Esophagus squamous epithelium (tissue), 5 donors: ENCODE results near the gene CFAP99. TPM values are rescaled to one million over a fixed set of nuclear protein-coding genes. Genes with fewer than 3 reads are reported as not detected.

Source experiments
- DNase-seq: peaks from one replicate; lab custom pipeline; 2025; lab: John Stamatoyannopoulos, UW
- H3K27ac ChIP-seq, 4 donors: fragments of 200-600 bp; sonication (generic); one replicate each; pipeline ENCODE4 v1.5.1; 2016 to 2019; ENCODE audit warnings: mild to moderate bottlenecking in 1 of 4
- H3K27me3 ChIP-seq, 4 donors: fragments of 200-600 bp; sonication (generic); 1 replicate in 3 of 4; 2 replicates in 1 of 4; pipeline versions ENCODE4 v1.5.1 to v1.6.0; 2017 to 2021; ENCODE audit warnings: antibody characterized with exemption in 1 of 4
- H3K36me3 ChIP-seq, 3 donors: fragments of 200-600 bp; sonication (generic); one replicate each; pipeline ENCODE4 v1.5.1; 2016 to 2019
- H3K4me1 ChIP-seq, 3 donors: fragments of 200-600 bp; sonication (generic); one replicate each; pipeline ENCODE4 v1.5.1; 2017 to 2019
- H3K4me3 ChIP-seq, 4 donors: fragments of 200-600 bp; sonication (generic); 1 replicate in 3 of 4; 2 replicates in 1 of 4; pipeline ENCODE4 v1.5.1; 2016 to 2019; ENCODE audit warnings: mild to moderate bottlenecking in 2 of 4, moderate library complexity in 1 of 4
- H3K9me3 ChIP-seq, 3 donors: fragments of 200-600 bp; sonication (generic); one replicate each; pipeline ENCODE4 v1.5.1; 2016 to 2019
- CTCF ChIP-seq, 6 experiments: fragments of 450-650 bp in 4 of 6; fragments of 200-600 bp in 2 of 6; sonication (generic) in 2 of 6; IDR thresholded peaks; one replicate each; pipeline ENCODE4 v1.5.1; 2016 to 2019; ENCODE audit warnings: antibody characterized with exemption in 6 of 6, mild to moderate bottlenecking in 4 of 6, moderate library complexity in 4 of 6
- POLR2A ChIP-seq, 4 donors: fragments of 450-650 bp; IDR thresholded peaks; one replicate each; pipeline ENCODE4 v1.6.1; 2017; ENCODE audit warnings: antibody characterized with exemption in 4 of 4, mild to moderate bottlenecking in 4 of 4, moderate library complexity in 3 of 4
- WGBS, 2 donors: methylation state at CpG; one replicate each; pipeline ENCODE4 v1.1.5; 2018; 5-methylcytosine and 5-hydroxymethylcytosine counted together
- intact Hi-C: fragments of 100-400 bp; cut with DNase I; formaldehyde crosslinking; loops from one replicate; pipeline ENCODE4 v1.15.0; 2022
- total RNA-seq, 4 donors: library from RNA; depleted of rRNA; stranded (reverse); fragments of >200 nt; gene quantifications; one replicate each; pipeline ENCODE4 v1.1.0, GENCODE V29; 2016
- donor health status: DM: yes; HTN: yes; CAD: no.

The CFAP99 gene
- total RNA-seq, 4 donors from 2014 or later: 0.11 TPM; not detected in 3

- H3K36me3 ChIP-seq: peaks cover 10 to 92% (median 28%) of the 10 kb centered on the region in 3 donors
- no peaks in the 10 kb centered on the region for H3K27me3 ChIP-seq
- no peak for TF ChIP-seq CTCF (IDR thresholded peaks at IDR 0.05)
- TF ChIP-seq POLR2A (IDR thresholded peaks at IDR 0.05): no peak
- H3K27ac ChIP-seq: no peak overlapping the region
- no peak overlapping the region for H3K4me3 ChIP-seq
- intact Hi-C loops: no loop called here
- 87 to 93% methylated on average over 7 of the region's 7 CpGs for WGBS, 2 donors
- DNase-seq: no peak
- H3K4me1 ChIP-seq: no peaks in the 10 kb centered on the region
- no peaks in the 10 kb centered on the region for H3K9me3 ChIP-seq
Observed at GRCh38 chr4:2507855-2508254, 89.1 kb downstream of the CFAP99 start.

GRCh38 chr4:2510351-2511259, 91.8 kb downstream of the CFAP99 start:
- TF ChIP-seq CTCF (IDR thresholded peaks at IDR 0.05) (no peak), POLR2A (IDR thresholded peaks at IDR 0.05) (no peak)
- DNase-seq: no peak
- H3K9me3 ChIP-seq: no peaks in the 10 kb centered on the region
- H3K36me3 ChIP-seq: peaks cover 26 to 98% (median 33%) of the 10 kb centered on the region in 3 donors
- H3K27me3 ChIP-seq: no peaks in the 10 kb centered on the region
- no peak overlapping the region for H3K27ac ChIP-seq
- H3K4me1 ChIP-seq: no peaks in the 10 kb centered on the region
- 79 to 81% methylated on average over 6 to 8 of the region's 13 CpGs for WGBS, 2 donors
- intact Hi-C loops: no loop called here
- no peak overlapping the region for H3K4me3 ChIP-seq

- Histone ChIP-seq H3K36me3 (peaks cover 26 to 97% (median 33%) of the 10 kb centered on the region in 3 donors), H3K4me1 (peaks cover 0 to 8% (median 0%) of the 10 kb centered on the region in 3 donors), H3K9me3 (no peaks in the 10 kb centered on the region), H3K4me3 (no peak overlapping the region), H3K27ac (no peak overlapping the region), H3K27me3 (no peaks in the 10 kb centered on the region)
- no peak for TF ChIP-seq CTCF (IDR thresholded peaks at IDR 0.05)
- TF ChIP-seq POLR2A (IDR thresholded peaks at IDR 0.05): no peak
- intact Hi-C loops: no loop called here
- WGBS, 2 donors: 65 to 75% methylated on average over 6 to 8 of the region's 9 CpGs
- DNase-seq: no peak
Observed at GRCh38 chr4:2511645-2512131, 92.9 kb downstream of the CFAP99 start.

Other genes starting within 250 kb of the CFAP99 start
- gene HAUS3, start 176.8 kb upstream of the CFAP99 start, total RNA-seq: 10 to 100 TPM in 3 of 4 donors, 1 to 10 TPM in 1; 8.9 to 13.0 (median 10.7) TPM
- 1 to 10 TPM in 3 of 4 donors, under 1 TPM in 1; 0.19 to 1.5 (median 1.2) TPM for gene POLN, start 176.8 kb upstream of the CFAP99 start, total RNA-seq
- gene MXD4, start 156.8 kb upstream of the CFAP99 start, total RNA-seq: 10 to 100 TPM; 12.9 to 32.2 (median 27.8) TPM
- gene ZFYVE28, start 310 bp upstream of the CFAP99 start, total RNA-seq: 1 to 10 TPM; 5.1 to 8.5 (median 8.2) TPM
- gene RNF4, start 50.2 kb downstream of the CFAP99 start, total RNA-seq: 10 to 100 TPM; 29.6 to 38.1 (median 32.6) TPM
- 10 to 100 TPM in 3 of 4 donors, 1 to 10 TPM in 1; 9.8 to 18.7 (median 16.4) TPM for gene FAM193A, start 117.7 kb downstream of the CFAP99 start, total RNA-seq